ENCODE results near the gene DET1.

The DET1 gene

GRCh38 chr15:88513195-88513594 lies 33.3 kb downstream of the DET1 start:
- H3K27ac ChIP-seq = no peak overlapping the region
- TF ChIP-seq, protein P1, sequence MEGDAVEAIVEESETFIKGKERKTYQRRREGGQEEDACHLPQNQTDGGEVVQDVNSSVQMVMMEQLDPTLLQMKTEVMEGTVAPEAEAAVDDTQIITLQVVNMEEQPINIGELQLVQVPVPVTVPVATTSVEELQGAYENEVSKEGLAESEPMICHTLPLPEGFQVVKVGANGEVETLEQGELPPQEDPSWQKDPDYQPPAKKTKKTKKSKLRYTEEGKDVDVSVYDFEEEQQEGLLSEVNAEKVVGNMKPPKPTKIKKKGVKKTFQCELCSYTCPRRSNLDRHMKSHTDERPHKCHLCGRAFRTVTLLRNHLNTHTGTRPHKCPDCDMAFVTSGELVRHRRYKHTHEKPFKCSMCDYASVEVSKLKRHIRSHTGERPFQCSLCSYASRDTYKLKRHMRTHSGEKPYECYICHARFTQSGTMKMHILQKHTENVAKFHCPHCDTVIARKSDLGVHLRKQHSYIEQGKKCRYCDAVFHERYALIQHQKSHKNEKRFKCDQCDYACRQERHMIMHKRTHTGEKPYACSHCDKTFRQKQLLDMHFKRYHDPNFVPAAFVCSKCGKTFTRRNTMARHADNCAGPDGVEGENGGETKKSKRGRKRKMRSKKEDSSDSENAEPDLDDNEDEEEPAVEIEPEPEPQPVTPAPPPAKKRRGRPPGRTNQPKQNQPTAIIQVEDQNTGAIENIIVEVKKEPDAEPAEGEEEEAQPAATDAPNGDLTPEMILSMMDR (conservative IDR thresholded peaks at IDR 0.05) = no peak

- TF ChIP-seq, protein P1 (conservative IDR thresholded peaks at IDR 0.05) = no peak
- no peak overlapping the region for H3K27ac ChIP-seq
Observed at GRCh38 chr15:88512601-88513000, 33.9 kb downstream of the DET1 start.

DNA sequence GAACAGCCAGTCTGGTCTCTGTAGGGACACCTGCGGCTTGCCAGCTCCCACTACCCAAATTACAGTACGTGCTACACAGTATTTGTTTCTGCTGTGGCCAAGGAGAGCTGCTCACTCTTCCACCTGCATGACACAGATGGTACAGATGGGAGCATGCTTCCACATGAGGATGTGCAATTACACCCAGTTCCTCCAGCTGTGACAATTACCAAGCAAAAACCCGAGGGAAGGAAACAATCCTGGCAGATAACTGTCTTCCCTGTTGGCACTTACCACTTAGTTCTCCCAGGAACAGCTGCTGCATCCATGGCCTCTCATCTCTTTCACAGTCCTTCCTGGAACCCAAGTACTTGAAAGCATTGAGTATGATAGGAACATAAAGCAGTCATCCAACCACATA lies 34.4 kb downstream of the DET1 start:
- TF ChIP-seq, protein P1 (conservative IDR thresholded peaks at IDR 0.05) = no peak
- H3K27ac ChIP-seq = no peak overlapping the region

- TF ChIP-seq, protein P1 (conservative IDR thresholded peaks at IDR 0.05) = no peak
- H3K27ac ChIP-seq = no peak overlapping the region
Observed at GRCh38 chr15:88511161-88511560, 35.3 kb downstream of the DET1 start.

DNA sequence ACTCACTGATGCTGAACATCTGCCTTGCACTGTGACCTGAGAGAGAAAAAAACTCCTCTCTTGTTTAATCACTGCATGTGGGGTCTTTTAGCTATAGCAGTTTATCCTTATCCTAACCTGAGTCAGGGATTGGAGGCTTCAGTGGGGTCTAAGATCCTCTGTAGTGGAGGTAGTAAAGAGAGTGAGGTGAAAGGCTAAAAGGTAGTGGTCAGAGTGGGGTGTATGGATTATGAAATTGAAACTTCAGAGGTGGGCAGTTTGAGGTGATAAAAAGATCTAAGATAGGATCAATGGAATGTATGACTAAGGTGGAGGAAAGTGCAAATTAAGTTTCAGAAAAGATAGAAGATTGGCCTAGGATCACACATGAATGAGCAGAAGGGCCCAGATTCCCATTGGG lies 36.5 kb downstream of the DET1 start:
- no peak overlapping the region for H3K27ac ChIP-seq
- TF ChIP-seq, protein P1 (conservative IDR thresholded peaks at IDR 0.05) = no peak

- TF ChIP-seq, protein P1 (conservative IDR thresholded peaks at IDR 0.05) = no peak
- no peak overlapping the region for H3K27ac ChIP-seq
Observed at GRCh38 chr15:88509321-88509720, 37.2 kb downstream of the DET1 start.

DNA sequence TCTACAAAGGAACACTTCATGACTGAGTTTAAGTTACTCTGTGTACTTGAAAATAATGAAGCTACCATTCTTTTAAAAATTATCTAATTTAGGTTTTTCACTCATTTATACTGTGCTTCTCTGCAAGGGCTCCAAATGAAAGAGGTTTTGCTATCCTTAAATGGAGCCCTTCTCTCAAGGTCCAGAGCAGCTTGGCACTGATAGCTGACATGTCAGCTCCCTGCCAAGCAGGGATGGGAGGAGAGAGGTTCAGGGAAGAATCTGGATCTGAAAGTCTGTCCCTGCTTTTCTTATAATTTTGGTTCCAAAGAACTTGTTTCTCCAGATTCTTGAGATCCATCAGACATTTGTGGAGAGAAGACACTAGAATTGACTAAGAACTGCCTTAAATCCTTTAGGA lies 39.9 kb downstream of the DET1 start:
- TF ChIP-seq, protein P1 (conservative IDR thresholded peaks at IDR 0.05) = no peak
- H3K27ac ChIP-seq = no peak overlapping the region

- no peak overlapping the region for H3K27ac ChIP-seq
- TF ChIP-seq, protein P1 (conservative IDR thresholded peaks at IDR 0.05) = no peak
Observed at GRCh38 chr15:88505721-88506120, 40.8 kb downstream of the DET1 start.
